Stimulated activated CD8-positive, alpha-beta memory T cell treated with anti-CD3 and anti-CD28 coated beads, Interleukin-4, amount 100 ng/mL, for 48 hours (primary cell): ENCODE measurements around the gene RDH12.
"Not testable (repeated sequence)": the region's sequence is repeated elsewhere in the genome, so short reads cannot be mapped to it uniquely, and the experiment has no call there.

Experiments used
- DNase-seq: peaks from one replicate; pipeline ENCODE4 v3.0.0-alpha.2; 2020

RDH12 gene

DNA sequence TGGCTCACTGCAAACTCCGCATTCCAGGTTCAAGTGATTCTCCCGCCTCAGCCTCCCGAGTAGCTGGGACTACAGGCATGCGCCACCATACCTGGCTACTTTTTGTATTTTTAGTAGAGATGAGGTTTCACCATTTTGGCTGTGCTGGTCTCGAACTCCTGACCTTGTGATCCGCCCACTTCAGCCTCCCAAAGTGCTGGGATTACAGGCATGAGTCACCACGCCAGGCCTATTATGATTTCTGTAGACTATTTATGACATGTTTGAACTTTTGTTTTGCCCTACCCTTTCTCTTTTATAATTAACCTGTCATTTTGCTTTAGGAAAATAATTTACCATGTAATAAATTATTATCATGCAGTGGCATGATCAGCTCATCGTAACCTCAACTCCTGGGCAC is at the start of gene RDH12:
Gene RDH12 (plus strand): TSS at position 395 of the 400 bp plus-strand sequence. CDS start 20,757 bp downstream, outside the sequence.
- not testable (repeated sequence) for DNase-seq

- no peak for DNase-seq
These were observed 49.5 kb upstream of the RDH12 start for GRCh38 chr14:67652189-67652588.

- no peak for DNase-seq
These were observed 47.9 kb upstream of the RDH12 start for GRCh38 chr14:67653651-67654280.

DNA sequence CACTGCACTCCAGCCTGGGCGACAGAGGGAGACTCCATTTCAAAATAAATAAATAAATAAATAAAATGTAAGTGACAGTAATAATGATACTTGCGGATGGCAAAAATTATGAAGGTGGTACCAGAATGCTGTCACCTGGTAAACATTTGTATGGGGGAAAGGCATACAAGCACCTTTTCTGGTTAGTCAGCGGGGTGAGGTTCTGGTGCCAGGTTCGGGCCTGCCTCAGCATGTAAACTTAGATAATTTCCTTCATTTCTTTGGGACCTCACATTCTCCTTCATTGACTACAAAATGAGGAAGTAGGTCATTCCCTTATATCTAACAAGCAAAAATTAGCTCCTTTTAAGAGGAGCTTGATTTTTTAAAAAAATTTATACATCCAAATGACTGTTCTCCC is 38.1 kb upstream of the RDH12 start:
- DNase-seq, result no peak

GRCh38 chr14:67665868-67666267 is 35.8 kb upstream of the RDH12 start:
- DNase-seq, result no peak

DNA sequence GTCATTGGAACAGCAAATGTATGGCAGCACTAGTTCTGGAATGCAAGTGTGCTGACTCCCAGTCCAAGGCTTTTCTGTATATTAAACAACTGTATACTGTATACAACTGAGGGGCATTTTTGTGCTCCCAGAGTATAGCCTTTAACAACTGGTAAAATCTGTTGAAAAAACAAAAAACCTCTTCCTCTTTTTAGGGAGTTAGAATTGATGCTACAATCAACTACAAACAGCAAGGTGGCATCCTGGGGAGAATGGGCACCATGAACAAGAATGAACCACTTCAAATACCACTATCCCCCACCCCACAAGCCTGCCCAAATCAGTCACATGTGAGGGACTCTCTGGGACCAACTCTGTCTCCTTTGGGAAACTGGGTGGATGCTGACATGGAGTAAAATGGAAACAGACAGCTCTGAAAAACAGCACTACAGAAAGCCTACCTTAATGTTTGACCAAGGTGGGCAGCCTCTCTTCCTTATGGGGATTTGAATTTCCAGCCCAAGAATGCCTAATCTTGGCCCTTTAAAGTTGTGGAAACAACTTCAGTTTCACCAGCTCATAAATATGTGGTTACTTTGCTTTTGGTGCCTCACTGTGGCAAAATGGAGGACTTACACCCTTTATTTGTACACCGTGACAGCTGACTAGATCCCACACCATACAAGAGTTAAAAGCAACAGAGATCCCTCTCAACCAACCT is 34.8 kb upstream of the RDH12 start:
- DNase-seq, result no peak

DNA sequence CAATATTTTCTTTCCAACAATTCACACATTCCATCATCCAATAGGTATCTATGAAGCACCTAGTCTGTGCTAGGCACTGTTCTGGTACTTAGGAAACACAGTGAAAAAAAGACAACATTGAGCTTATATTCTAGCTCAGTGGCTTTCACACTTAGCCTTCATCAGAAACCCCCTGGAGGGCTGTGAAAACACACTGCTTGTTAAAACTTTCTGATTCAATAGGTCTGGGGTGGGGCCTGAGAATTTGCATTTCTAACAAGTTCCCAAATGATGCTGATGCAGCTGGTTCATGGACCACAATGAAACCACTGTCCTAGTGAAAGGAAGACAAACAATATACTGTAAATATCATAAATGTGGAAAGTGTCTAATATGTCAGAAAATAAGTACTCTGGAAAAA is 33.1 kb upstream of the RDH12 start:
- no peak for DNase-seq

GRCh38 chr14:67673451-67673850 is 28.2 kb upstream of the RDH12 start:
- no peak for DNase-seq

DNA sequence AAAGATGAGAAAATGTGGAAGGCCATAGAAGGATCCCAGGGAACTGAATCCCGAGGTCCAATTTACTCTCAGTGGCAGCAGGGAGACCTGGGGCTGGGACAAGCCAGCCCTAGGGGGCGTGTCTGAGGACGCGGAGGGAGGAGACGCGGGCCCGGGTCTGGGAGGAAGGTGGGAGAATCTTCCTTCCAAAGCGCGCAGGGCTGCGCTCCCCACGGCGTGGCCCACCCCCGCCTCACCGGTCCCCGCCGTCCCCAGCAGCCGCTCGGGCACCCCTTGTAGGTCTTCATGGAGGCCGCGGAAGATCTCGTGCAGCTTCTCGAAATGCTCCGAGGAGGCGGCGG is 27.6 kb upstream of the RDH12 start:
- peak; percentile 74 for DNase-seq

GRCh38 chr14:67674480-67675218 is 27.0 kb upstream of the RDH12 start, which contains the start of gene VTI1B:
Gene VTI1B, minus strand, starts transcription at chr14:67674632. Its CDS starts 143 bp downstream, at chr14:67674489.
- DNase-seq, result peak; percentile 82

GRCh38 chr14:67675219-67675582 is 26.5 kb upstream of the RDH12 start:
- DNase-seq, result no peak

GRCh38 chr14:67679006-67679405 is 22.7 kb upstream of the RDH12 start:
- DNase-seq, result no peak

GRCh38 chr14:67680121-67680602 is 21.5 kb upstream of the RDH12 start:
- DNase-seq, result no peak

GRCh38 chr14:67680941-67681340 is 20.7 kb upstream of the RDH12 start:
- DNase-seq, result no peak

GRCh38 chr14:67683842-67684241 is 17.8 kb upstream of the RDH12 start:
- DNase-seq, result no peak

DNA sequence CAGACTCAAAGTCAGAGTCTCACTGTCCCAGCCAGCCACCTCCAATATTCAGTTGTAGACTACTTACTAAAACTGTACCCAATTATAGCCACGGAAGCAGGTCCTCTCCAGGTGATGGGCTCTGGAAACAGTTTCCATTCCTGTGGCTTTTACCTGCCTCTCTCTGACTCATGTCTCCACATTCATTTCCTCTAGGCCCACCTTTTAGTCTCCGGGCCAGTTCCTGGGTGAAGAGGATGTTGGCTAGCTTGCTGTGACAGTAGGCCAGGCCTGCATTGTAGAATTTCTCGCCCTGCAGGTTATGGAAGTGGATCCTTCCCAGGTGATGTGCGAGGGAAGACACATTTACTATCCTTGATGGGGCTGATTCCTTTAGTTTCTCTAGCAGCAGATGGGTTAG is 11.7 kb upstream of the RDH12 start:
- no peak for DNase-seq

DNA sequence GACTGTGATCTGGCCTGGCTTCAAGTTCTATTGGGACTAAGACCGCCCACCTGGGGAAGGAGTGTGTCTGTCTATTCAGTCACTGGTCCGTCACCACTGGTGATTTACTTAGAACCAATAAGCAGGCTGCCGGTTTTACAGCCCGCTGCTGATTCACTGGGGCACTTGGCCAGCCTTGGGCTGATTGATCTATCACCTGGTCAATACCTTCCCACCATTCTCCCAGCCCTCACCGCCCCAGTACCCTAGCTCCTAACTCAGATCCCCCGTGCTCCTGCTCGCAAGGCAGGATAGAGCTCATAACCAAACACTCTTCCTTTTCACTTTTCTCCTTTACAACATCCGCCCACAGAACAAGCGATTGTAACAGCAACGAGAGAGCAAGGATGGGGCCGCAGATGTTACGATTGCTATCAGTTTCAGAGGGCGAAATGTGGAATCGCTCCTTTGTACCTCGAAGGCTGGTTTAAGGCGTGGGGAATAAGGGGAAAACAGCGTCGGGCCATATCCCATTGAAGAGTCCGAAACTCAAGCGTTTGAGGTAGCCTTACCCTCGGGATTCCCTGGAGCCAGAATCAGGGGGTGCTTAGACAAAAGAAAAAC is 6.8 kb upstream of the RDH12 start:
- peak; percentile 82 for DNase-seq

DNA sequence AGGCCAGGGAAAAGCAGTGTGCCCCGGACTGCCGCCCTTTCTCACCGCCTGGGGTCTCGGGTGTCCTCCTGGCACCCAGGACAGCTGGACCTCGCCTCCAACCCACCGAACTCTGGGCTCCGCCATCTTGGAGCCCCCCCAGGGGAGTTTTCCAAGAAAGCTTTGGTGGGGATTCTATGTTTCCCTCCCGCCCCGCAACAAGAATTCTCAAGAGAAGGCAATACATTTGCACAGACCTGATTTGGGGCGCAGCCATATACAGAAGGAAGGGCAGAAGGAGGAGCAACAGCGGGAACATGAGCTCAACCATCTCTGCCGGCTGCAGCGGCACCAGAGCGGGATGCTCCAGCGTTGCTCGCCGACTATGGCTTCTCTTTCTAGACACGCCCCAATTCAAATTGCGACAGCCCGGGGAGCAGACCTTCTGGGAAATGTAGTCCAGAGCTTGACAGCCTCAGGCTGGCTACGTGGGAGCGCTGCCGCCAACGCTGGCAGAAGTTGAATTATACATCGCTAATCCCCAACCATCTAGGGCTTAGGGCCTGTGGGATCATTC is 6.2 kb upstream of the RDH12 start, which contains the start of gene RDH11:
Gene RDH11 (minus strand): TSS at position 371 of the 556 bp plus-strand sequence. CDS start 61 bp downstream, at position 310.
- peak; percentile 84 for DNase-seq

DNA sequence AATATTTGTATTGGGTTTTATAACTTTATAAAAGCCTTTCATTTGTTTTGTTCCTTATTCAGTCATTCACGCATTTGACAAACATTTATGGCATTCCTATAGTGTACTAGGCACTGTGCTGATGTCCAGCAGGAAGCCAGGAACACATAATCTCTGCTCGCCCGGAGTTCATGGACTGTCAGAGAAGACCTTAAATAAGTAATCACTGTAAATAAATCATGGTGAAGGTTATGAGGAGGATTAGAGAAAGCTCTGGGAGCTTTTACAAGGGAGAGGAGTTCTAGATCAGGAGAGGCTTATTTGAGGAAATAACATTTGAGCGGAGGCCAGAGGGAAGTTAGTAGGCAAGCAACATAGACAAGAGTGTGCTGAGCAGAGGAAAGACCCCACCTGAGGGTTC is 4.7 kb upstream of the RDH12 start:
- DNase-seq, result no peak

DNA sequence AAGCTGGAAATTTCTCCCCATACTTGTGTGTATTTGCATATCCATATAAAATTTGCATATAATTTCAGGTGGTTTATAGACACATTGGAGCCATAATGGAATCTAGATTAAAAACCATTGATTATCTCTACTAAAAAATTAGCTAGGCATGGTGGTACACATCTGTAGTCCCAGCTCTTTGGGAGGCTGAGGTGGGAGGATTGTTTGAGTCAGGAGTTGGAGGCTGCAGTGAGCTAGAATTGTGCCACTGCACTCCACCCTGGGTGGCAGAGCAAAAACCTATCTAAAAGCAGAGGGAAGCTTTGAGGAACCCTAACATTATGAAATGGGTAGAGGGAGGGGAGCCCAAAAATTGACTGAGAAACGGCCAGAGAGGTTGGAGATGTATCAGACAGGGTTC is 3.5 kb upstream of the RDH12 start:
- no peak for DNase-seq

DNA sequence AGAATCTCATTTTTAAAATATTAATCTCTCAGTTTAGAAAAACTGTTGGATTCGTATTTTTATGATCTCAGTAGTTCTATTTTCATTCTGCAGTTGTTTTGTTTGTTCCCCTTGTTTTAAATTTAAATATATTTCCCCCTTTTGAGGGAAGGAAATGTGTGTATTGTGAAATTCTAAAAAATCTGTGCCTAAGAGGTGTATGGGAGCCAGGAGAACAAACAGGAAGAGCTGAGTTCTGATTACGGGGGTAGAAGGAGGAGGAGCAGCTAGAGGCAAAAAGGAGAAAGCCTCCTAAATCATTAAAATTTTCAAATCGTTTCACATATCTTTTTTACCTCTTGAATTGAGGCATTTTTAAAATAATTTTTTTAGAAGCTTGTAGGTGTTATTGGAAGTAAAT is 2.3 kb downstream of the RDH12 start:
- DNase-seq, result no peak

DNA sequence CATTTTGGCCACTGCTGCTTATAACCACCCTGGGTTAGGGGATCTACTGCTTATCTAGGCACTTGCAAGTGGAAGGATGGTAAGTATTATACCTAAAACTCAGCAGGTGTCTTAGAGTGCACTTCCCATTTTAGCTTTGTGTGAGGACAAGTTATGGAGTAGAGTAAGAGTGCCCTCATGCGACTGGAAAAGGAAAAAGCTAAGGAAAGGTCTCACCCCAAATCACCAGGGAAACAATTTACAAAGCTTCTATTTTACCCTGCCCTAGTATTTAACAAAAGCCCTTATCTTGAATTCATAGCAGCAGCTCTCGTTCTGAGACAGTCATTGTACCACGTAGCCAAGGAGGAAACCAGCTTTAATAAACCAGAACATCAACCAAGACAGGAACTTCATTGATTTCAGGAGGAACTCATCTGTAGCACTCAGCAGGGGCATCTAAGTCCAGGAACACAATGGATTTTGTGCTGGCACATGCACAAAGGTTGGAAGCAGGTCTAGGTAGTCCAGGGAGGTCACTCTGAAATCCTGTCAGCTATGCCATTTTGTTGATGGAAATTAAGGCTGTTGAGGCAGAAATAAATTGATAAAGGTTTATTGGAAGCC is 2.9 kb downstream of the RDH12 start:
- no peak for DNase-seq

- no peak for DNase-seq
These were observed 3.5 kb downstream of the RDH12 start for GRCh38 chr14:67705211-67705610.
